GM12878 (cell line): ENCODE data around the gene PPP2R5C. TPM values are rescaled to one million over a fixed set of nuclear protein-coding genes. Genes with fewer than 3 reads are reported as not detected.

Source experiments
- ATAC-seq: fragments of 200-7000 bp; cut with Tn5 transposase; 3 replicates; pipeline ENCODE4 v1.9.1; 2020; ENCODE audit warnings: mild to moderate bottlenecking, moderate library complexity
- BruUV-seq: library from RNA; stranded (reverse); fragments of 400-500 nt; replicated peaks from 2 replicates; lab custom pipeline; 2021; lab: Mats Ljungman, UMichigan
- CTCF ChIA-PET: fragments of 300-600 bp; sonication (Branson Sonifier 250); formaldehyde crosslinking; extraction: SDS; loops from one replicate; lab custom pipeline; 2021; ENCODE audit warnings: inconsistent platforms; lab: Yijun Ruan, JAX
- POLR2A ChIA-PET: fragments of 350-600 bp; formaldehyde crosslinking; extraction: SDS; loops from one replicate; lab custom pipeline; 2021; ENCODE audit warnings: inconsistent platforms; lab: Charles Lee
- RAD21 ChIA-PET: fragments of 300-600 bp; sonication (Branson Sonifier 250); formaldehyde crosslinking; loops from one replicate; lab custom pipeline; 2023; ENCODE audit warnings: antibody characterized with exemption; ENCODE audit not compliant: unreplicated experiment; lab: Charles Lee
- SMC1A ChIA-PET: fragments of 300-600 bp; sonication (Branson Sonifier 250); formaldehyde crosslinking; loops from one replicate; lab custom pipeline; 2023; ENCODE audit not compliant: unreplicated experiment, uncharacterized antibody; lab: Charles Lee
- DNase-seq: peaks from one replicate; pipeline ENCODE4 v3.0.0-alpha.2; 2011; ENCODE audit warnings: low read depth, low spot score
- FAIRE-seq: peaks from 3 replicates; lab custom pipeline; 2011; peaks lifted over from hg19 to GRCh38; lab: Jason Lieb, UNC
- H2AFZ ChIP-seq: 2 replicates; pipeline ENCODE4 v1.6.0; 2011; ENCODE audit warnings: low read depth, low read length, control low read depth; ENCODE audit not compliant: control insufficient read depth
- H3K27ac ChIP-seq: 2 replicates; pipeline ENCODE4 v1.5.1; 2011; ENCODE audit warnings: control low read depth; ENCODE audit not compliant: control insufficient read depth, insufficient read depth
- H3K27me3 ChIP-seq, 2 experiments: replicated peaks in 1 of 2; 2 replicates each; pipeline versions ENCODE4 v1.6.0 to v1.6.1; 2011; ENCODE audit warnings: low read length in 1 of 2; ENCODE audit not compliant: control insufficient read depth in 2 of 2, insufficient read depth in 2 of 2
- H3K36me3 ChIP-seq, 2 experiments: 2 replicates each; pipeline ENCODE4 v1.5.1; 2011; ENCODE audit warnings: low read length in 1 of 2; ENCODE audit not compliant: control insufficient read depth in 2 of 2, insufficient read depth in 2 of 2
- H3K4me1 ChIP-seq: 2 replicates; pipeline ENCODE4 v1.6.1; 2011; ENCODE audit warnings: mild to moderate bottlenecking, low read length, moderate library complexity, mixed read lengths; ENCODE audit not compliant: control insufficient read depth, insufficient read depth
- H3K4me2 ChIP-seq: 2 replicates; pipeline ENCODE4 v1.6.0; 2011; ENCODE audit warnings: control low read depth; ENCODE audit not compliant: control insufficient read depth, insufficient read depth
- H3K4me3 ChIP-seq: fragments of 200-600 bp; sonication (generic); 2 replicates; pipeline ENCODE4 v1.5.1; 2016
- H3K79me2 ChIP-seq: 2 replicates; pipeline ENCODE4 v1.6.0; 2011; ENCODE audit warnings: low read length; ENCODE audit not compliant: control insufficient read depth, insufficient read depth
- H3K9ac ChIP-seq: 2 replicates; pipeline ENCODE4 v1.8.0; 2011; ENCODE audit warnings: low read length, control low read depth, mixed read lengths; ENCODE audit not compliant: control insufficient read depth, insufficient read depth
- H3K9me3 ChIP-seq: replicated peaks from 3 replicates; pipeline ENCODE4 v1.5.1; 2011; ENCODE audit warnings: mild to moderate bottlenecking, low read length; ENCODE audit not compliant: control insufficient read depth, insufficient read depth
- H4K20me1 ChIP-seq: 2 replicates; pipeline ENCODE4 v1.6.0; 2011; ENCODE audit not compliant: control insufficient read depth, insufficient read depth
- BACH1 ChIP-seq: fragments of 450-650 bp; IDR thresholded peaks from 2 replicates; pipeline ENCODE4 v1.6.1; 2017; ENCODE audit warnings: mild to moderate bottlenecking, borderline replicate concordance
- CHD1 ChIP-seq: IDR thresholded peaks from 2 replicates; pipeline ENCODE4 v1.6.1; 2012; ENCODE audit warnings: low read depth, low read length, improper control_type of control experiment
- CREM ChIP-seq: IDR thresholded peaks from 2 replicates; pipeline ENCODE4 v1.6.1; 2014; ENCODE audit warnings: antibody characterized with exemption, low read depth
- DPF2 ChIP-seq: fragments of 450-650 bp; IDR thresholded peaks from 2 replicates; pipeline ENCODE4 v1.6.1; 2017; ENCODE audit warnings: mild to moderate bottlenecking
- FOS ChIP-seq: IDR thresholded peaks from 3 replicates; pipeline ENCODE4 v1.6.1; 2011; ENCODE audit warnings: borderline replicate concordance; ENCODE audit not compliant: insufficient read length; ENCODE audit errors: extremely low read depth
- IKZF2 ChIP-seq, 2 experiments: fragments of 450-650 bp; IDR thresholded peaks; 2 replicates each; pipeline ENCODE4 v1.6.1; 2017; ENCODE audit warnings: mild to moderate bottlenecking in 2 of 2, moderate library complexity in 2 of 2
- MEF2B ChIP-seq: fragments of 450-650 bp; IDR thresholded peaks from 2 replicates; pipeline ENCODE4 v1.6.1; 2018; ENCODE audit warnings: mild to moderate bottlenecking, moderate library complexity; ENCODE audit not compliant: partially characterized antibody, poor library complexity, severe bottlenecking
- POLR2AphosphoS2 ChIP-seq: IDR thresholded peaks from 2 replicates; pipeline ENCODE4 v1.6.1; 2011; ENCODE audit warnings: low read depth, mild to moderate bottlenecking, low read length, improper control_type of control experiment, moderate library complexity
- POLR2AphosphoS5 ChIP-seq: IDR thresholded peaks from 2 replicates; pipeline ENCODE4 v1.6.1; 2011; ENCODE audit warnings: mild to moderate bottlenecking, low read length, inconsistent platforms
- SPI1 ChIP-seq: IDR thresholded peaks from 2 replicates; pipeline ENCODE4 v1.6.1; 2011; ENCODE audit warnings: low read depth, mild to moderate bottlenecking, low read length, moderate library complexity, borderline replicate concordance; ENCODE audit not compliant: insufficient read depth
- STAT1 ChIP-seq: fragments of 450-650 bp; conservative IDR thresholded peaks from 2 replicates; pipeline ENCODE4 v1.6.1; 2014; ENCODE audit warnings: antibody characterized with exemption, mild to moderate bottlenecking
- WGBS: methylation state at CpG from one replicate; pipeline ENCODE4 v1.1.6; 2016; ENCODE audit warnings: low lambda C conversion rate; ENCODE audit not compliant: insufficient replicate concordance, insufficient coverage; ENCODE audit errors: missing lambda C conversion rate; 5-methylcytosine and 5-hydroxymethylcytosine counted together
- in situ Hi-C: fragments of 300-500 bp; cut with MboI; formaldehyde crosslinking; loops from 9 replicates; pipeline ENCODE4 v1.14.3; 2018; ENCODE audit warnings: mixed read lengths
- intact Hi-C: fragments of 100-400 bp; cut with micrococcal nuclease; formaldehyde crosslinking; loops from one replicate; pipeline ENCODE4 v1.14.2; 2022; ENCODE audit not compliant: unreplicated experiment
- polyA plus RNA-seq, 11 experiments: library from polyadenylated mRNA; depleted of rRNA in 4 of 11; unstranded in 6 of 11; stranded (reverse) in 5 of 11; fragments of >200 nt; fragmentation: Nextera tagmentation in 4 of 11; fragmentation: Illumina TruSeq in 1 of 11; extraction: Ambion mirVana in 4 of 11; extraction: Trizol in 1 of 11; gene quantifications; 1 replicate in 1 of 11; 2 replicates in 10 of 11; pipeline versions ENCODE4 v1.2.1 to v1.2.3, GENCODE V29; 2011 to 2016; ENCODE audit warnings: inconsistent platforms in 2 of 11, missing spikeins in 2 of 11, low read depth in 1 of 11
- total RNA-seq, 4 experiments: library from RNA; depleted of rRNA in 3 of 4; stranded (reverse); fragments of >200 nt in 3 of 4; fragmentation: Illumina TruSeq in 1 of 4; extraction: Trizol in 1 of 4; gene quantifications; 2 replicates each; pipeline versions ENCODE4 v1.2.1 to v1.2.3, GENCODE V29; 2013 to 2021
- TF ChIP-seq, protein P1 (sequence below): IDR thresholded peaks from 2 replicates; pipeline ENCODE4 v1.6.1; 2011; ENCODE audit warnings: mild to moderate bottlenecking, low read depth, low read length, moderate library complexity; ENCODE audit not compliant: insufficient replicate concordance
- TF ChIP-seq, protein P2 (sequence below): fragments of 450-650 bp; IDR thresholded peaks from 2 replicates; pipeline ENCODE4 v1.6.1; 2017; ENCODE audit warnings: mild to moderate bottlenecking, low read depth, inconsistent platforms; ENCODE audit not compliant: poor library complexity, severe bottlenecking
- TF ChIP-seq, protein P3 (sequence below): fragments of 450-650 bp; formaldehyde crosslinking; IDR thresholded peaks from 2 replicates; pipeline ENCODE4 v1.4.0; 2022; ENCODE audit warnings: mild to moderate bottlenecking, moderate library complexity
- TF ChIP-seq, protein P4 (sequence below): fragments of 450-650 bp; IDR thresholded peaks from 2 replicates; pipeline ENCODE4 v1.6.1; 2016; ENCODE audit warnings: mild to moderate bottlenecking

PPP2R5C gene
- total and polyA plus RNA-seq, 10 of the 15 experiments (the other 5 are each of a cell fraction or from before 2014, with no cell fraction given): 106 to 199 (median 144) TPM

DNA sequence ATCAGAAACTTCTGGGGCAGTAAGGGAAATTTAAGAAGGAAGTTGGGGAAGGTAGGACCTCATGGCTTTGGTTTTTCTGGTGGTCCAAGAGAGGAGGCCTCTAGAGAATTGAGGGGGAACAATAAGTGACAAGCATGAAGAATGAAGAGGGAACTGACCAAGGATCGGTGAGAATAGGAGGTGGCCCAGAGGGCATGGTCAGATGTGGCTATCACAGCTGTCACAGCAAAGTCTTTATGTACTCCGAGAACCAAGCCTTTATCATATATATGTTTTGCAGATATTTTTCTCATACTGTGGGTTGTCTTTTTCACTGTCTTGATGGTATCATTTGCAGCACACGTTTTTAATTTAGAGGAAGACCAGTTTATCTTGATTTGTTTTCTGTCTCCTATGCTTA is 64.3 kb downstream of the PPP2R5C start:
- ChIA-PET POLR2A (interaction anchor here (0.6 to 4.7 kb wide), 5 partner anchors 11 to 1800 kb away, joined by 3 to 176 read pairs (median 7); no protein-coding TSS in a partner anchor), SMC1A (interaction anchor here (0.7 to 5.6 kb wide), 10 partner anchors 9 to 55 kb away, joined by 3 to 98 read pairs (median 6); no protein-coding TSS in a partner anchor), CTCF (interaction anchor here (1.1 to 5.0 kb wide), 6 partner anchors 12 to 55 kb away, joined by 3 to 26 read pairs (median 8); no protein-coding TSS in a partner anchor), RAD21 (interaction anchor here (0.6 to 5.4 kb wide), 7 partner anchors 11 to 133 kb away, joined by 3 to 111 read pairs (median 5); no protein-coding TSS in a partner anchor)
- DNase-seq: no peak
- Histone ChIP-seq H2AFZ (no peak overlapping the region), H3K27me3 (no peaks in the 10 kb centered on the region), H3K4me3 (peak overlapping the region; percentile 67), H3K9me3 (no peaks in the 10 kb centered on the region), H3K27ac (peak overlapping the region; percentile 99), H3K79me2 (peaks cover 84% of the 10 kb centered on the region), H3K36me3 (peaks cover 4 to 7% of the 10 kb centered on the region in 2 experiments), H3K4me1 (peaks cover 45% of the 10 kb centered on the region), H4K20me1 (no peaks in the 10 kb centered on the region), H3K9ac (peak overlapping the region; percentile 38; the same call in 1 of the 2 replicates), H3K4me2 (peak overlapping the region; percentile 70; the same call in 1 of the 2 replicates)
- 44% methylated on average over 3 of the region's 3 CpGs for WGBS
- ATAC-seq: peak; percentile 15
- no peak for FAIRE-seq
- no TSS peak for BruUV-seq
- intact Hi-C loops: no loop called here
- in situ Hi-C loops: no loop called here
- peak; percentile 36; the same call in 1 of the 2 replicates for TF ChIP-seq POLR2AphosphoS5
- TF ChIP-seq DPF2: no peak
- TF ChIP-seq SPI1: peak; percentile 3; the same call in 1 of the 2 replicates
- TF ChIP-seq, protein P1, sequence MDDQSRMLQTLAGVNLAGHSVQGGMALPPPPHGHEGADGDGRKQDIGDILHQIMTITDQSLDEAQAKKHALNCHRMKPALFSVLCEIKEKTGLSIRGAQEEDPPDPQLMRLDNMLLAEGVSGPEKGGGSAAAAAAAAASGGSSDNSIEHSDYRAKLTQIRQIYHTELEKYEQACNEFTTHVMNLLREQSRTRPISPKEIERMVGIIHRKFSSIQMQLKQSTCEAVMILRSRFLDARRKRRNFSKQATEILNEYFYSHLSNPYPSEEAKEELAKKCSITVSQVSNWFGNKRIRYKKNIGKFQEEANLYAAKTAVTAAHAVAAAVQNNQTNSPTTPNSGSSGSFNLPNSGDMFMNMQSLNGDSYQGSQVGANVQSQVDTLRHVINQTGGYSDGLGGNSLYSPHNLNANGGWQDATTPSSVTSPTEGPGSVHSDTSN: no peak
- TF ChIP-seq CREM: no peak
- no peak for TF ChIP-seq FOS
- peak; percentile 68 for TF ChIP-seq MEF2B
- no peak for TF ChIP-seq IKZF2 (IDR thresholded peaks at IDR 0.05)
- TF ChIP-seq, protein P2, sequence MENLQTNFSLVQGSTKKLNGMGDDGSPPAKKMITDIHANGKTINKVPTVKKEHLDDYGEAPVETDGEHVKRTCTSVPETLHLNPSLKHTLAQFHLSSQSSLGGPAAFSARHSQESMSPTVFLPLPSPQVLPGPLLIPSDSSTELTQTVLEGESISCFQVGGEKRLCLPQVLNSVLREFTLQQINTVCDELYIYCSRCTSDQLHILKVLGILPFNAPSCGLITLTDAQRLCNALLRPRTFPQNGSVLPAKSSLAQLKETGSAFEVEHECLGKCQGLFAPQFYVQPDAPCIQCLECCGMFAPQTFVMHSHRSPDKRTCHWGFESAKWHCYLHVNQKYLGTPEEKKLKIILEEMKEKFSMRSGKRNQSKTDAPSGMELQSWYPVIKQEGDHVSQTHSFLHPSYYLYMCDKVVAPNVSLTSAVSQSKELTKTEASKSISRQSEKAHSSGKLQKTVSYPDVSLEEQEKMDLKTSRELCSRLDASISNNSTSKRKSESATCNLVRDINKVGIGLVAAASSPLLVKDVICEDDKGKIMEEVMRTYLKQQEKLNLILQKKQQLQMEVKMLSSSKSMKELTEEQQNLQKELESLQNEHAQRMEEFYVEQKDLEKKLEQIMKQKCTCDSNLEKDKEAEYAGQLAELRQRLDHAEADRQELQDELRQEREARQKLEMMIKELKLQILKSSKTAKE: no peak
- no peak for TF ChIP-seq STAT1
- TF ChIP-seq, protein P3, sequence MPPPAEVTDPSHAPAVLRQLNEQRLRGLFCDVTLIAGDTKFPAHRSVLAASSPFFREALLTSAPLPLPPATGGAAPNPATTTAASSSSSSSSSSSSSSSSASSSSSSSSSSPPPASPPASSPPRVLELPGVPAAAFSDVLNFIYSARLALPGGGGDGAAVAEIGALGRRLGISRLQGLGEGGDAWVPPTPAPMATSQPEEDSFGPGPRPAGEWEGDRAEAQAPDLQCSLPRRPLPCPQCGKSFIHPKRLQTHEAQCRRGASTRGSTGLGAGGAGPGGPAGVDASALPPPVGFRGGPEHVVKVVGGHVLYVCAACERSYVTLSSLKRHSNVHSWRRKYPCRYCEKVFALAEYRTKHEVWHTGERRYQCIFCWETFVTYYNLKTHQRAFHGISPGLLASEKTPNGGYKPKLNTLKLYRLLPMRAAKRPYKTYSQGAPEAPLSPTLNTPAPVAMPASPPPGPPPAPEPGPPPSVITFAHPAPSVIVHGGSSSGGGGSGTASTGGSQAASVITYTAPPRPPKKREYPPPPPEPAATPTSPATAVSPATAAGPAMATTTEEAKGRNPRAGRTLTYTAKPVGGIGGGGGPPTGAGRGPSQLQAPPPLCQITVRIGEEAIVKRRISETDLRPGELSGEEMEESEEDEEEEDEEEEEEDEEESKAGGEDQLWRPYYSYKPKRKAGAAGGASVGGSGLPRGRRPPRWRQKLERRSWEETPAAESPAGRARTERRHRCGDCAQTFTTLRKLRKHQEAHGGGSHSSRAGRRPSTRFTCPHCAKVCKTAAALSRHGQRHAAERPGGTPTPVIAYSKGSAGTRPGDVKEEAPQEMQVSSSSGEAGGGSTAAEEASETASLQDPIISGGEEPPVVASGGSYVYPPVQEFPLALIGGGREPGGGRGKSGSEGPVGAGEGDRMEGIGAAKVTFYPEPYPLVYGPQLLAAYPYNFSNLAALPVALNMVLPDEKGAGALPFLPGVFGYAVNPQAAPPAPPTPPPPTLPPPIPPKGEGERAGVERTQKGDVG (CRISPR knock-in tag): no peak
- no peak for TF ChIP-seq CHD1
- TF ChIP-seq, protein P4, sequence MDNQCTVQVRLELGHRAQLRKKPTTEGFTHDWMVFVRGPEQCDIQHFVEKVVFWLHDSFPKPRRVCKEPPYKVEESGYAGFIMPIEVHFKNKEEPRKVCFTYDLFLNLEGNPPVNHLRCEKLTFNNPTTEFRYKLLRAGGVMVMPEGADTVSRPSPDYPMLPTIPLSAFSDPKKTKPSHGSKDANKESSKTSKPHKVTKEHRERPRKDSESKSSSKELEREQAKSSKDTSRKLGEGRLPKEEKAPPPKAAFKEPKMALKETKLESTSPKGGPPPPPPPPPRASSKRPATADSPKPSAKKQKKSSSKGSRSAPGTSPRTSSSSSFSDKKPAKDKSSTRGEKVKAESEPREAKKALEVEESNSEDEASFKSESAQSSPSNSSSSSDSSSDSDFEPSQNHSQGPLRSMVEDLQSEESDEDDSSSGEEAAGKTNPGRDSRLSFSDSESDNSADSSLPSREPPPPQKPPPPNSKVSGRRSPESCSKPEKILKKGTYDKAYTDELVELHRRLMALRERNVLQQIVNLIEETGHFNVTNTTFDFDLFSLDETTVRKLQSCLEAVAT: no peak
- no peak for TF ChIP-seq POLR2AphosphoS2
- TF ChIP-seq BACH1: no peak
